ENCODE results near the gene RPL9.

GRCh38 chr4:39452153-39452859 is 6.4 kb downstream of the RPL9 start:
- TF ChIP-seq, protein P1, sequence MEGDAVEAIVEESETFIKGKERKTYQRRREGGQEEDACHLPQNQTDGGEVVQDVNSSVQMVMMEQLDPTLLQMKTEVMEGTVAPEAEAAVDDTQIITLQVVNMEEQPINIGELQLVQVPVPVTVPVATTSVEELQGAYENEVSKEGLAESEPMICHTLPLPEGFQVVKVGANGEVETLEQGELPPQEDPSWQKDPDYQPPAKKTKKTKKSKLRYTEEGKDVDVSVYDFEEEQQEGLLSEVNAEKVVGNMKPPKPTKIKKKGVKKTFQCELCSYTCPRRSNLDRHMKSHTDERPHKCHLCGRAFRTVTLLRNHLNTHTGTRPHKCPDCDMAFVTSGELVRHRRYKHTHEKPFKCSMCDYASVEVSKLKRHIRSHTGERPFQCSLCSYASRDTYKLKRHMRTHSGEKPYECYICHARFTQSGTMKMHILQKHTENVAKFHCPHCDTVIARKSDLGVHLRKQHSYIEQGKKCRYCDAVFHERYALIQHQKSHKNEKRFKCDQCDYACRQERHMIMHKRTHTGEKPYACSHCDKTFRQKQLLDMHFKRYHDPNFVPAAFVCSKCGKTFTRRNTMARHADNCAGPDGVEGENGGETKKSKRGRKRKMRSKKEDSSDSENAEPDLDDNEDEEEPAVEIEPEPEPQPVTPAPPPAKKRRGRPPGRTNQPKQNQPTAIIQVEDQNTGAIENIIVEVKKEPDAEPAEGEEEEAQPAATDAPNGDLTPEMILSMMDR (conservative IDR thresholded peaks at IDR 0.05; ENCODE audit: low read depth, low read length): no peak
- TF ChIP-seq EZH2 (IDR thresholded peaks at IDR 0.05; ENCODE audit: borderline replicate concordance, low read depth, low read length, poor library complexity, severe bottlenecking): no peak
